K562 (cell line): Measurements from ENCODE around the gene PRDX6. TPM values are rescaled to one million over a fixed set of nuclear protein-coding genes. Genes with fewer than 3 reads are reported as not detected.
A peak's percentile ranks its signal among the peaks of the same experiment; 100 is the strongest.

Experiments used
- ATAC-seq: fragments of 200-7000 bp; cut with Tn5 transposase; 3 replicates; pipeline ENCODE4 v1.9.1; 2020; ENCODE audit warnings: moderate library complexity
- BruUV-seq: library from RNA; stranded (reverse); fragments of 400-500 nt; replicated peaks from 2 replicates; lab custom pipeline; 2021; lab: Mats Ljungman, UMichigan
- CTCF ChIA-PET: fragments of 300-600 bp; formaldehyde crosslinking; extraction: SDS; loops from one replicate; lab custom pipeline; 2021; ENCODE audit warnings: low intra/inter-chr PET ratio; lab: Yijun Ruan, JAX
- POLR2A ChIA-PET: fragments of 300-600, 350-650 bp; sonication (Branson Sonifier 250); formaldehyde crosslinking; extraction: SDS; loops from one replicate; lab custom pipeline; 2021; ENCODE audit warnings: antibody characterized with exemption, inconsistent platforms; lab: Yijun Ruan, JAX
- DNase-seq, 4 experiments: peaks; one replicate each; pipeline versions ENCODE4 v3.0.0 to v3.0.0-alpha.2; 2011 to 2018; ENCODE audit warnings: low spot score in 3 of 4, mixed read lengths in 3 of 4; ENCODE audit errors: extremely low read depth in 1 of 4
- FAIRE-seq: peaks from 2 replicates; lab custom pipeline; 2011; peaks lifted over from hg19 to GRCh38; lab: Jason Lieb, UNC
- H2AFZ ChIP-seq: 2 replicates; pipeline ENCODE4 v1.6.0; 2011; ENCODE audit warnings: low read depth, low read length, control low read depth, inconsistent platforms
- H3K27ac ChIP-seq: fragments of 200-600 bp; 3 replicates; pipeline ENCODE4 v1.8.0; 2011; ENCODE audit warnings: low read depth, mild to moderate bottlenecking, control low read depth, inconsistent platforms, low read length, moderate library complexity, mixed read lengths; ENCODE audit errors: extremely low read depth
- H3K27me3 ChIP-seq, 2 experiments: fragments of 300-600 bp in 1 of 2; 2 replicates in 1 of 2; 3 replicates in 1 of 2; pipeline versions ENCODE4 v1.6.0 to v1.8.0; 2011; ENCODE audit warnings: inconsistent platforms in 2 of 2, low read length in 2 of 2, mild to moderate bottlenecking in 1 of 2, mixed read lengths in 1 of 2, moderate library complexity in 1 of 2; ENCODE audit not compliant: control insufficient read depth in 2 of 2, insufficient read depth in 2 of 2
- H3K36me3 ChIP-seq: fragments of 300-600 bp; 3 replicates; pipeline ENCODE4 v1.8.0; 2011; ENCODE audit warnings: mild to moderate bottlenecking, low read length, inconsistent platforms; ENCODE audit not compliant: control insufficient read depth, insufficient read depth
- H3K4me1 ChIP-seq, 2 experiments: fragments of 200-600 bp in 1 of 2; replicated peaks in 1 of 2; 2 replicates in 1 of 2; 3 replicates in 1 of 2; pipeline versions ENCODE4 v1.5.1 to v1.8.0; 2011; ENCODE audit warnings: inconsistent platforms in 2 of 2, low read length in 2 of 2, mild to moderate bottlenecking in 1 of 2, mixed read lengths in 1 of 2, moderate library complexity in 1 of 2; ENCODE audit not compliant: control insufficient read depth in 2 of 2, insufficient read depth in 2 of 2
- H3K4me2 ChIP-seq: 2 replicates; pipeline ENCODE4 v1.6.1; 2011; ENCODE audit warnings: low read length, control low read depth, inconsistent platforms, mixed read lengths; ENCODE audit not compliant: insufficient read depth
- H3K4me3 ChIP-seq: fragments of 200-600 bp; sonication (generic), shearing (Covaris generic); 2 replicates; pipeline ENCODE4 v1.5.1; 2016; ENCODE audit warnings: control low read depth, inconsistent platforms
- H3K79me2 ChIP-seq: fragments of 200-600 bp; 3 replicates; pipeline ENCODE4 v1.8.0; 2011; ENCODE audit warnings: low read length, inconsistent platforms; ENCODE audit not compliant: control insufficient read depth, insufficient read depth
- H3K9ac ChIP-seq, 2 experiments: 2 replicates each; pipeline versions ENCODE4 v1.6.0 to v1.6.1; 2011; ENCODE audit warnings: low read depth in 2 of 2, low read length in 2 of 2, control low read depth in 1 of 2, inconsistent platforms in 1 of 2, mild to moderate bottlenecking in 1 of 2, mixed read lengths in 1 of 2; ENCODE audit not compliant: insufficient read depth in 1 of 2
- H3K9me1 ChIP-seq: one replicate; pipeline ENCODE4 v1.6.0; 2011; ENCODE audit warnings: inconsistent platforms, mild to moderate bottlenecking, low read length, moderate library complexity; ENCODE audit not compliant: control insufficient read depth, insufficient read depth
- H3K9me3 ChIP-seq: replicated peaks from 2 replicates; pipeline ENCODE4 v1.5.1; 2011; ENCODE audit warnings: low read depth, low read length, inconsistent platforms; ENCODE audit not compliant: control insufficient read depth, insufficient read depth
- H4K20me1 ChIP-seq: replicated peaks from 2 replicates; pipeline ENCODE4 v1.6.1; 2011; ENCODE audit warnings: low read length, inconsistent platforms, mixed read lengths; ENCODE audit not compliant: control insufficient read depth, insufficient read depth
- BCL6 ChIP-seq: fragments of 250-450 bp; sonication (Bioruptor Pico); IDR thresholded peaks from 2 replicates; pipeline ENCODE4 v1.4.0; 2020
- BDP1 ChIP-seq: IDR thresholded peaks from 3 replicates; pipeline ENCODE4 v1.6.1; 2011; ENCODE audit not compliant: insufficient read length, insufficient read depth
- C11orf30 ChIP-seq: fragments of 450-650 bp; IDR thresholded peaks from 2 replicates; pipeline ENCODE4 v1.6.1; 2016; ENCODE audit warnings: low read depth, mild to moderate bottlenecking
- CEBPB ChIP-seq: fragments of 450-650 bp; IDR thresholded peaks from 2 replicates; pipeline ENCODE4 v1.6.1; 2016; ENCODE audit warnings: missing genetic modification characterization, missing compliant biosample characterization
- FOS ChIP-seq: IDR thresholded peaks from 3 replicates; pipeline ENCODE4 v1.6.1; 2011; ENCODE audit not compliant: insufficient read length; ENCODE audit errors: extremely low read depth
- MAFG ChIP-seq: fragments of 450-650 bp; conservative IDR thresholded peaks from 2 replicates; pipeline ENCODE4 v1.6.1; 2016; ENCODE audit warnings: missing genetic modification characterization, missing compliant biosample characterization
- SREBF1 ChIP-seq: fragments of 150-350 bp; IDR thresholded peaks from 2 replicates; pipeline ENCODE4 v1.6.1; 2014; ENCODE audit warnings: antibody characterized with exemption, low read depth, low read length, borderline replicate concordance
- ZNF23 ChIP-seq: fragments of 250-450 bp; sonication (Bioruptor Pico); IDR thresholded peaks from 2 replicates; pipeline ENCODE4 v1.4.0; 2020; ENCODE audit warnings: mild to moderate bottlenecking
- ZNF239 ChIP-seq: fragments of 250-450 bp; sonication (Bioruptor Pico); IDR thresholded peaks from 2 replicates; pipeline ENCODE4 v1.4.0; 2020; ENCODE audit warnings: mild to moderate bottlenecking
- WGBS: fragments of 100-300 bp; shearing (Covaris generic); methylation state at CpG from one replicate; pipeline ENCODE4 v1.1.6; 2016; ENCODE audit warnings: low coverage, mixed read lengths; ENCODE audit not compliant: insufficient coverage; ENCODE audit errors: missing lambda C conversion rate; 5-methylcytosine and 5-hydroxymethylcytosine counted together
- in situ Hi-C: fragments of 300-500 bp; cut with MboI; formaldehyde crosslinking; loops from 4 replicates; pipeline ENCODE4 v1.15.0; 2018; ENCODE audit warnings: inconsistent platforms, mixed read lengths
- intact Hi-C: fragments of 100-400 bp; cut with micrococcal nuclease; formaldehyde crosslinking; loops from 2 replicates; pipeline ENCODE4 v1.14.2; 2022
- polyA plus RNA-seq, 8 experiments: library from polyadenylated mRNA; depleted of rRNA in 4 of 8; stranded (reverse) in 5 of 8; unstranded in 3 of 8; fragments of >200 nt; fragmentation: Nextera tagmentation in 2 of 8; fragmentation: Illumina TruSeq in 1 of 8; extraction: Ambion mirVana in 2 of 8; extraction: Trizol in 1 of 8; gene quantifications; 2 replicates each; pipeline versions ENCODE4 v1.2.1 to v1.2.3, GENCODE V29; 2011 to 2014; ENCODE audit warnings: inconsistent platforms in 1 of 8, missing spikeins in 1 of 8
- total RNA-seq, 7 experiments: library from RNA; depleted of rRNA in 6 of 7; stranded (reverse); fragments of >200 nt in 6 of 7; fragmentation: Illumina TruSeq in 2 of 7; extraction: Trizol in 2 of 7; gene quantifications; 2 replicates each; pipeline versions ENCODE4 v1.2.1 to v1.2.3, GENCODE V29; 2011 to 2021; ENCODE audit warnings: low replicate concordance in 1 of 7
- TF ChIP-seq, protein P1 (sequence below): fragments of 250-450 bp; sonication (Bioruptor Pico); IDR thresholded peaks from 2 replicates; pipeline ENCODE4 v1.8.0; 2021; ENCODE audit warnings: moderate library complexity, mild to moderate bottlenecking, inconsistent platforms
- TF ChIP-seq, protein P2 (sequence below): fragments of 250-450 bp; sonication (Bioruptor Pico); IDR thresholded peaks from 2 replicates; pipeline ENCODE4 v1.5.1; 2021; ENCODE audit warnings: mild to moderate bottlenecking
- TF ChIP-seq, protein P3 (sequence below): fragments of 450-650 bp; IDR thresholded peaks from 2 replicates; pipeline ENCODE4 v1.6.1; 2017; ENCODE audit warnings: antibody characterized with exemption, mild to moderate bottlenecking

The PRDX6 gene
- total and polyA plus RNA-seq, 9 of the 15 experiments (the other 6 are each of a cell fraction or from before 2014, with no cell fraction given), result 277 to 1,082 (median 610) TPM

DNA sequence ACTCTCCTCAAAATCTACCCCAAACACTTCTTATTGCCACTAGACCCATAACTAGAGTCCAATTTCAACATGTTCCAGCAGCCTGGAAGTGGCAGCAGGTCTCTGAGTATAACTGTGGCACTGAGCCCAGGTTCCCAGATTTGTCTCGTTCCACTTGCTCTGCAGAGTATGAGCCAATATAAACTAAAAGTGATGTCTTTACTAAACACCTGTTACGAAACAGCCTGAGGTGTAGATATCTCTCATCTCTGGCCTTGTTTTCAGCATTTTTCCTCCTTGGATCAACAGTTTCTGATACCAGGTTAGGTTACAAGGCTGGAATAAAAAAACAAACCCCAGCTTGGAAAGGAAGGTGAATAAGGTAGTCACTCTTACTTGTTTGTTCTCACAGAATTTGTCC, 25.2 kb upstream of the PRDX6 start:
- H3K36me3 ChIP-seq, result no peaks in the 10 kb centered on the region
- H3K4me3 ChIP-seq, result no peak overlapping the region
- no peak overlapping the region for H3K9ac ChIP-seq
- no peaks in the 10 kb centered on the region for H3K27me3 ChIP-seq
- TF ChIP-seq CEBPB, result peak; percentile 39; the same call in 1 of the 2 replicates
- TF ChIP-seq, protein P1, sequence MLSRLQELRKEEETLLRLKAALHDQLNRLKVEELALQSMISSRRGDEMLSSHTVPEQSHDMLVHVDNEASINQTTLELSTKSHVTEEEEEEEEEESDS (CRISPR knock-in tag), result no peak
- TF ChIP-seq, protein P2, sequence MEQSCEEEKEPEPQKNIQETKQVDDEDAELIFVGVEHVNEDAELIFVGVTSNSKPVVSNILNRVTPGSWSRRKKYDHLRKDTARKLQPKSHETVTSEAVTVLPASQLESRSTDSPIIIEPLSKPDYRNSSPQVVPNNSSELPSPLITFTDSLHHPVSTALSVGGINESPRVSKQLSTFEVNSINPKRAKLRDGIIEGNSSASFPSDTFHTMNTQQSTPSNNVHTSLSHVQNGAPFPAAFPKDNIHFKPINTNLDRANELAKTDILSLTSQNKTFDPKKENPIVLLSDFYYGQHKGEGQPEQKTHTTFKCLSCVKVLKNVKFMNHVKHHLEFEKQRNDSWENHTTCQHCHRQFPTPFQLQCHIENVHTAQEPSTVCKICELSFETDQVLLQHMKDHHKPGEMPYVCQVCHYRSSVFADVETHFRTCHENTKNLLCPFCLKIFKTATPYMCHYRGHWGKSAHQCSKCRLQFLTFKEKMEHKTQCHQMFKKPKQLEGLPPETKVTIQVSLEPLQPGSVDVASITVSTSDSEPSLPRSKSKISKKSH (CRISPR knock-in tag), result no peak
- TF ChIP-seq, all 486 proteins: peak for 1
- CTCF ChIA-PET, result no interaction called here
- no peak overlapping the region for H3K4me2 ChIP-seq
- H2AFZ ChIP-seq, result no peak overlapping the region
- H3K79me2 ChIP-seq, result no peaks in the 10 kb centered on the region
- DNase-seq (no peak), FAIRE-seq (no peak), ATAC-seq (no peak)
- in situ Hi-C loops, result no loop called here
- WGBS, result 73% methylated on average over 2 of the region's 2 CpGs
- no peaks in the 10 kb centered on the region for H3K4me1 ChIP-seq
- H3K9me3 ChIP-seq, result no peaks in the 10 kb centered on the region
- BruUV-seq, result no TSS peak
- H3K27ac ChIP-seq, result no peak overlapping the region
- intact Hi-C loops, result no loop called here
- POLR2A ChIA-PET, result interaction anchor here (1.4 kb wide), 1 partner anchor 13 kb away, joined by 7 read pairs; no protein-coding TSS in a partner anchor
- H4K20me1 ChIP-seq, result no peaks in the 10 kb centered on the region
- H3K9me1 ChIP-seq, result no peaks in the 10 kb centered on the region

DNA sequence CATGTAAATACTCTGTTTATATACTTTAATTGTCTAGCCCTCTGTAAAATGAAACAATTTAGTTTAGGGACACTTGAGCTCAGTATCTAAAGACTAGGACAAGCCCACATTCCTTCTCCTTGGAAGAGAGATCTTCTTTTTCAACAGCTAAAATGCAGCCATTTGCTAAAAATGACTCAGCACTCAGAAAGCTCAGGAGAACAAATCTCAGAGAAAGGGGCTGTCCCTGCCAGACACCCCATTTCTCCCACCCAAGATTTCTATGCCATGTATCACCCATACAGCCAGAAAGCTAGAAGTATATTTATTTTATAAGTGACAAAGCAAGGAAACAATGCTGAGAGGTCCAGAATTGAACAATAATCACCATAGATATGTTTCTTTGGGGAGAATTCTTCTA, 23.2 kb upstream of the PRDX6 start:
- BruUV-seq, result no TSS peak
- FAIRE-seq (no peak), ATAC-seq (no peak), DNase-seq (no peak)
- Histone ChIP-seq H3K4me3 (no peak overlapping the region), H3K9me3 (no peaks in the 10 kb centered on the region), H3K4me2 (no peak overlapping the region), H3K9ac (no peak overlapping the region), H4K20me1 (no peaks in the 10 kb centered on the region), H2AFZ (no peak overlapping the region), H3K27me3 (no peaks in the 10 kb centered on the region), H3K79me2 (no peaks in the 10 kb centered on the region), H3K9me1 (no peaks in the 10 kb centered on the region), H3K27ac (no peak overlapping the region), H3K4me1 (no peaks in the 10 kb centered on the region), H3K36me3 (no peaks in the 10 kb centered on the region)
- ChIA-PET CTCF (no interaction called here), POLR2A (interaction anchor here (0.6 to 1.1 kb wide), 2 partner anchors 24 to 32 kb away, joined by 3 to 4 read pairs; no protein-coding TSS in a partner anchor)
- in situ Hi-C loops (no loop called here), intact Hi-C loops (no loop called here)
- TF ChIP-seq SREBF1 (no peak), BCL6 (CRISPR knock-in tag) (no peak), ZNF239 (no peak), C11orf30 (peak; percentile 45), ZNF23 (no peak), FOS (no peak), BDP1 (no peak), MAFG (tag) (peak; percentile 29; the same call in 1 of the 2 replicates)
- TF ChIP-seq, protein P3, sequence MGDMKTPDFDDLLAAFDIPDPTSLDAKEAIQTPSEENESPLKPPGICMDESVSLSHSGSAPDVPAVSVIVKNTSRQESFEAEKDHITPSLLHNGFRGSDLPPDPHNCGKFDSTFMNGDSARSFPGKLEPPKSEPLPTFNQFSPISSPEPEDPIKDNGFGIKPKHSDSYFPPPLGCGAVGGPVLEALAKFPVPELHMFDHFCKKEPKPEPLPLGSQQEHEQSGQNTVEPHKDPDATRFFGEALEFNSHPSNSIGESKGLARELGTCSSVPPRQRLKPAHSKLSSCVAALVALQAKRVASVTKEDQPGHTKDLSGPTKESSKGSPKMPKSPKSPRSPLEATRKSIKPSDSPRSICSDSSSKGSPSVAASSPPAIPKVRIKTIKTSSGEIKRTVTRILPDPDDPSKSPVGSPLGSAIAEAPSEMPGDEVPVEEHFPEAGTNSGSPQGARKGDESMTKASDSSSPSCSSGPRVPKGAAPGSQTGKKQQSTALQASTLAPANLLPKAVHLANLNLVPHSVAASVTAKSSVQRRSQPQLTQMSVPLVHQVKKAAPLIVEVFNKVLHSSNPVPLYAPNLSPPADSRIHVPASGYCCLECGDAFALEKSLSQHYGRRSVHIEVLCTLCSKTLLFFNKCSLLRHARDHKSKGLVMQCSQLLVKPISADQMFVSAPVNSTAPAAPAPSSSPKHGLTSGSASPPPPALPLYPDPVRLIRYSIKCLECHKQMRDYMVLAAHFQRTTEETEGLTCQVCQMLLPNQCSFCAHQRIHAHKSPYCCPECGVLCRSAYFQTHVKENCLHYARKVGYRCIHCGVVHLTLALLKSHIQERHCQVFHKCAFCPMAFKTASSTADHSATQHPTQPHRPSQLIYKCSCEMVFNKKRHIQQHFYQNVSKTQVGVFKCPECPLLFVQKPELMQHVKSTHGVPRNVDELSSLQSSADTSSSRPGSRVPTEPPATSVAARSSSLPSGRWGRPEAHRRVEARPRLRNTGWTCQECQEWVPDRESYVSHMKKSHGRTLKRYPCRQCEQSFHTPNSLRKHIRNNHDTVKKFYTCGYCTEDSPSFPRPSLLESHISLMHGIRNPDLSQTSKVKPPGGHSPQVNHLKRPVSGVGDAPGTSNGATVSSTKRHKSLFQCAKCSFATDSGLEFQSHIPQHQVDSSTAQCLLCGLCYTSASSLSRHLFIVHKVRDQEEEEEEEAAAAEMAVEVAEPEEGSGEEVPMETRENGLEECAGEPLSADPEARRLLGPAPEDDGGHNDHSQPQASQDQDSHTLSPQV, result 0 out of 2 replicates have a peak, but pooled peaks have one; percentile 24
